Neural progenitor cell (in vitro differentiated cells): Measurements from ENCODE around the gene AUTS2. TPM values are rescaled to one million over a fixed set of nuclear protein-coding genes. Genes with fewer than 3 reads are reported as not detected.

ENCODE experiments used
- DNase-seq: peaks from one replicate; pipeline ENCODE4 v3.0.0-alpha.2; 2016; ENCODE audit warnings: low spot score
- H2AFZ ChIP-seq: fragments of 200-600 bp; sonication (generic); replicated peaks from 2 replicates; pipeline ENCODE4 v1.6.1; 2016; ENCODE audit warnings: antibody characterized with exemption
- H3F3A ChIP-seq: fragments of 200-600 bp; sonication (generic); 2 replicates; pipeline ENCODE4 v1.6.1; 2016; ENCODE audit warnings: antibody characterized with exemption, low read depth
- H3K27ac ChIP-seq: fragments of 200-600 bp; sonication (generic); 2 replicates; pipeline ENCODE4 v1.5.1; 2016; ENCODE audit warnings: mild to moderate bottlenecking
- H3K27me3 ChIP-seq: fragments of 200-600 bp; sonication (generic); 2 replicates; pipeline ENCODE4 v1.6.1; 2016; ENCODE audit warnings: mild to moderate bottlenecking, moderate library complexity
- H3K36me3 ChIP-seq: fragments of 200-600 bp; sonication (generic); 2 replicates; pipeline ENCODE4 v1.5.1; 2016
- H3K4me1 ChIP-seq: fragments of 200-600 bp; sonication (generic); 2 replicates; pipeline ENCODE4 v1.6.1; 2016; ENCODE audit warnings: mixed run types
- H3K4me2 ChIP-seq: fragments of 200-600 bp; sonication (generic); 2 replicates; pipeline ENCODE4 v1.6.1; 2016
- H3K4me3 ChIP-seq: fragments of 200-600 bp; sonication (generic); 2 replicates; pipeline ENCODE4 v1.5.1; 2016
- H3K79me2 ChIP-seq: fragments of 200-600 bp; sonication (generic); 2 replicates; pipeline ENCODE4 v1.6.1; 2016; ENCODE audit warnings: low read depth
- H3K9ac ChIP-seq: fragments of 200-600 bp; sonication (generic); 2 replicates; pipeline ENCODE4 v1.6.1; 2016
- H3K9me3 ChIP-seq: fragments of 200-600 bp; sonication (generic); 2 replicates; pipeline ENCODE4 v1.5.1; 2016; ENCODE audit warnings: low read depth
- H4K20me1 ChIP-seq: fragments of 200-600 bp; sonication (generic); 2 replicates; pipeline ENCODE4 v1.6.1; 2016; ENCODE audit warnings: low read depth
- H3K27ac Mint-ChIP-seq: 3 replicates; pipeline ENCODE4 v1.8.0; 2021; ENCODE audit warnings: mixed read lengths
- H3K27me3 Mint-ChIP-seq: 2 replicates; pipeline ENCODE4 v1.8.0; 2022; ENCODE audit warnings: low read depth, mild to moderate bottlenecking, inconsistent platforms, moderate library complexity, mixed read lengths; ENCODE audit not compliant: insufficient read depth
- H3K36me3 Mint-ChIP-seq: 3 replicates; pipeline ENCODE4 v1.8.0; 2021; ENCODE audit warnings: mixed read lengths
- H3K4me1 Mint-ChIP-seq: 3 replicates; pipeline ENCODE4 v1.8.0; 2021; ENCODE audit warnings: mixed read lengths
- H3K4me3 Mint-ChIP-seq: 3 replicates; pipeline ENCODE4 v1.8.0; 2021; ENCODE audit warnings: mild to moderate bottlenecking, moderate library complexity, mixed read lengths
- H3K9me3 Mint-ChIP-seq: 3 replicates; pipeline ENCODE4 v1.8.0; 2020; ENCODE audit warnings: mixed read lengths
- EZH2 ChIP-seq: fragments of 200-600 bp; sonication (generic); IDR thresholded peaks from 2 replicates; pipeline ENCODE4 v1.6.1; 2017; ENCODE audit warnings: antibody characterized with exemption, mild to moderate bottlenecking, moderate library complexity
- EZH2phosphoT487 ChIP-seq: fragments of 200-600 bp; sonication (generic); IDR thresholded peaks from 2 replicates; pipeline ENCODE4 v1.6.1; 2017; ENCODE audit warnings: antibody characterized with exemption
- total RNA-seq: library from RNA; depleted of rRNA; stranded (reverse); fragments of >200 nt; gene quantifications from 2 replicates; pipeline ENCODE4 v1.2.3, GENCODE V29; 2015; ENCODE audit warnings: low replicate concordance
- TF ChIP-seq, protein P1 (sequence below): fragments of 200-600 bp; sonication (generic); IDR thresholded peaks from 2 replicates; pipeline ENCODE4 v1.5.1; 2017; ENCODE audit warnings: antibody characterized with exemption, mild to moderate bottlenecking

Gene AUTS2
- total RNA-seq, 1 donor from 2014 or later = 50.0 TPM

DNA sequence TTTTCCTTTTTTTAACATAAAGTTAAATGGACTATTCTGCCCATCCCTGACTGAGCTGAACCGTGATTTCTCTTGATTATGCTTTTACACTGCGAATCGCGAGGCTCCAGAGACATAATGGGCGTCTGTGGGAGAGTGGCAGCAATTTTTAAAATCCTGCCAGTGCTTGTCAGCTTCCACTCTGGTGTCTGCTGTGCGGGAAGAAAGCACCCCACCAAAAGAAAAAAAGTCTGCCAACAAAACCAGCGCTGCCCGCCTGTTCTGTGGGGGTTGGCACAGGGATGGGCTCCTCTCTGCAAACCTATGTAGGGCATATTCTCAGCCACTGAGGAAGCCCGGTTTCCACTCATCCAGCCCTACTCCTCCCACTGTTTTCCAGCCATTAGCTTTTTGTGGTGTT, 941.3 kb downstream of the AUTS2 start:
- Histone ChIP-seq H3K9me3 (no peaks in the 10 kb centered on the region), H3F3A (no peaks in the 10 kb centered on the region), H3K4me3 (no peak overlapping the region), H2AFZ (no peak overlapping the region), H3K27me3 (no peaks in the 10 kb centered on the region), H3K4me1 (no peaks in the 10 kb centered on the region), H3K79me2 (no peaks in the 10 kb centered on the region), H3K9ac (no peak overlapping the region), H3K36me3 (no peaks in the 10 kb centered on the region), H3K27ac (no peak overlapping the region), H3K4me2 (no peak overlapping the region), H4K20me1 (no peaks in the 10 kb centered on the region)
- Mint-ChIP-seq H3K4me1 (peaks cover 2% of the 10 kb centered on the region), H3K9me3 (no peaks in the 10 kb centered on the region), H3K27me3 (peaks cover 3% of the 10 kb centered on the region), H3K36me3 (no peaks in the 10 kb centered on the region), H3K4me3 (no peak overlapping the region), H3K27ac (no peak overlapping the region)
- DNase-seq = no peak
- TF ChIP-seq EZH2 (no peak), EZH2phosphoT487 (no peak)
- TF ChIP-seq, protein P1, sequence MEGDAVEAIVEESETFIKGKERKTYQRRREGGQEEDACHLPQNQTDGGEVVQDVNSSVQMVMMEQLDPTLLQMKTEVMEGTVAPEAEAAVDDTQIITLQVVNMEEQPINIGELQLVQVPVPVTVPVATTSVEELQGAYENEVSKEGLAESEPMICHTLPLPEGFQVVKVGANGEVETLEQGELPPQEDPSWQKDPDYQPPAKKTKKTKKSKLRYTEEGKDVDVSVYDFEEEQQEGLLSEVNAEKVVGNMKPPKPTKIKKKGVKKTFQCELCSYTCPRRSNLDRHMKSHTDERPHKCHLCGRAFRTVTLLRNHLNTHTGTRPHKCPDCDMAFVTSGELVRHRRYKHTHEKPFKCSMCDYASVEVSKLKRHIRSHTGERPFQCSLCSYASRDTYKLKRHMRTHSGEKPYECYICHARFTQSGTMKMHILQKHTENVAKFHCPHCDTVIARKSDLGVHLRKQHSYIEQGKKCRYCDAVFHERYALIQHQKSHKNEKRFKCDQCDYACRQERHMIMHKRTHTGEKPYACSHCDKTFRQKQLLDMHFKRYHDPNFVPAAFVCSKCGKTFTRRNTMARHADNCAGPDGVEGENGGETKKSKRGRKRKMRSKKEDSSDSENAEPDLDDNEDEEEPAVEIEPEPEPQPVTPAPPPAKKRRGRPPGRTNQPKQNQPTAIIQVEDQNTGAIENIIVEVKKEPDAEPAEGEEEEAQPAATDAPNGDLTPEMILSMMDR = no peak

DNA sequence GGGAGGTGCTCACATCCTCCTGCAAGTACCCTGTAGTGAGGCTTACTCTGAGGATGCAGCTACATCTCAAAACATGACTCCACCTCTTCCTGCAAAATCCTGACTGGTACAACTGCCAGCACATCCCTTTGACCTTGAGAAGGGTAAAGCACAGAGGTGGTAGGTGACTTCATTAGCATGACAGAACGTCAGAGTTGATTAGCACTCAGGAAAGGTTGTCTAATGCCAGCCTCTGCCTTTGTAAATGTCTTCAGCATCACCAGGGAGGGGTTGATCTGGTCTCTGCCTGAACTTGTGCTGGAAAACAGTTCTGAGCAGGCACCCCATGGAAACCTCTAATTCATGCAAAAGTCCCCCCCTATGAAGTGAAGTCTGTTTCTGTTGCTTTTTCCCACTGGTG, 942.4 kb downstream of the AUTS2 start:
- H3K4me3 ChIP-seq = no peak overlapping the region
- H3K9me3 ChIP-seq = no peaks in the 10 kb centered on the region
- no peak overlapping the region for H3K9ac ChIP-seq
- Mint-ChIP-seq H3K27me3 (peaks cover 3% of the 10 kb centered on the region), H3K4me1 (peaks cover 2% of the 10 kb centered on the region), H3K36me3 (peaks cover 2% of the 10 kb centered on the region), H3K4me3 (no peak overlapping the region), H3K27ac (no peak overlapping the region), H3K9me3 (no peaks in the 10 kb centered on the region)
- no peaks in the 10 kb centered on the region for H3K27me3 ChIP-seq
- H4K20me1 ChIP-seq = no peaks in the 10 kb centered on the region
- H3K4me2 ChIP-seq = no peak overlapping the region
- no peak for DNase-seq
- no peaks in the 10 kb centered on the region for H3K4me1 ChIP-seq
- H3K79me2 ChIP-seq = no peaks in the 10 kb centered on the region
- no peaks in the 10 kb centered on the region for H3F3A ChIP-seq
- H3K36me3 ChIP-seq = no peaks in the 10 kb centered on the region
- H3K27ac ChIP-seq = no peak overlapping the region
- no peak for TF ChIP-seq EZH2
- TF ChIP-seq, protein P1 = no peak
- no peak for TF ChIP-seq EZH2phosphoT487
- no peak overlapping the region for H2AFZ ChIP-seq

DNA sequence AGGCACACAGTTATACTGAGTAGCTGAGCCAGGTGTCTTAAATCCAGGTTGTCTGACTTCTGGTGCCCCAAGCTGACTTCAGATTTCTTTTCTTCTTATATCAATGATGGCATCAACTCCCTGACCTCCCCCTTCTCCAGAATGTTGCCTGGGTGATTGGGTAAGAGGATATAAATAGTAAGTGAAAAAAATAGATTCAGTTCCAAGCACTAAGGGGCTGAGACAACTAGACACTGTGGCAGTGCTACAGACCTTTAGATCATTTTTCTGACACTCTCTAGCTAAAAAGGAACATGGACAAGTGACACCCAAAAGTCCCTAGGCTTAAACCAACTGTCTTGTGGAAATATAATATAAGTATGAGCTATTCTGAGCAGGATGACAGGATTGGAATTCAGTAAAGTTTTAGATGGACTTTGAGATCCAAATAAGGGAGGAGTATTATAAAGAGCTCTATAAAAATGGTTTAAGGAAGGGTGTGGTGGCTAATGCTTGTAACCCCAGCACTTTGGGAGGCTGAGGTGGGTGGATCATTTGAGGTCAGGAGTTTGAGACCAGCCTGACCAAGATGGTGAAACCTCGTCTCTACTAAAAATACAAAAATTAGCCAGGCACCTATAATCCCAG, 944.6 kb downstream of the AUTS2 start:
- H3K27ac ChIP-seq = no peak overlapping the region
- no peak overlapping the region for H3K27ac Mint-ChIP-seq
- DNase-seq = no peak
- peaks cover 8% of the 10 kb centered on the region for H3K36me3 Mint-ChIP-seq
- peaks cover 4% of the 10 kb centered on the region for H3K27me3 Mint-ChIP-seq
- no peak overlapping the region for H3K4me2 ChIP-seq
- no peak overlapping the region for H3K4me3 ChIP-seq
- H3K27me3 ChIP-seq = no peaks in the 10 kb centered on the region
- H3K4me3 Mint-ChIP-seq = no peak overlapping the region
- H3K79me2 ChIP-seq = no peaks in the 10 kb centered on the region
- no peaks in the 10 kb centered on the region for H3K36me3 ChIP-seq
- TF ChIP-seq, protein P1 = no peak
- TF ChIP-seq EZH2 (no peak), EZH2phosphoT487 (no peak)
- H3K9me3 ChIP-seq = no peaks in the 10 kb centered on the region
- no peaks in the 10 kb centered on the region for H3F3A ChIP-seq
- H3K9me3 Mint-ChIP-seq = peaks cover 9% of the 10 kb centered on the region
- H2AFZ ChIP-seq = no peak overlapping the region
- H3K4me1 ChIP-seq = no peaks in the 10 kb centered on the region
- peaks cover 2% of the 10 kb centered on the region for H3K4me1 Mint-ChIP-seq
- H4K20me1 ChIP-seq = no peaks in the 10 kb centered on the region
- no peak overlapping the region for H3K9ac ChIP-seq
